Adrenal gland (tissue), 12 donors: ENCODE data around the gene PTPRN2. TPM values are rescaled to one million over a fixed set of nuclear protein-coding genes. Genes with fewer than 3 reads are reported as not detected.

Experiments
- DNase-seq, 7 donors: peaks; one replicate each; pipeline ENCODE4 v3.0.0-alpha.2; 2019 to 2020
- H3K27ac ChIP-seq, 5 donors: fragments of 200-600 bp; sonication (generic) in 4 of 5; 1 replicate in 3 of 5; 2 replicates in 2 of 5; pipeline versions ENCODE4 v1.5.1 to v1.8.0; 2016 to 2020; ENCODE audit warnings: mild to moderate bottlenecking in 1 of 5
- H3K27me3 ChIP-seq: fragments of 200-600 bp; 2 replicates; pipeline ENCODE4 v1.8.0; 2021
- H3K36me3 ChIP-seq, 2 donors: fragments of 200-600 bp; replicated peaks in 1 of 2; 1 replicate in 1 of 2; 2 replicates in 1 of 2; pipeline versions ENCODE4 v1.5.1 to v1.8.0; 2018 to 2022
- H3K4me1 ChIP-seq, 2 donors: fragments of 200-600 bp; replicated peaks in 1 of 2; 1 replicate in 1 of 2; 2 replicates in 1 of 2; pipeline versions ENCODE4 v1.5.1 to v1.8.0; 2018 to 2021
- H3K4me3 ChIP-seq, 4 donors: fragments of 200-600 bp; sonication (generic) in 3 of 4; one replicate each; pipeline ENCODE4 v1.5.1; 2016 to 2018
- H3K9me3 ChIP-seq, 3 donors: fragments of 200-600 bp; sonication (generic) in 1 of 3; replicated peaks in 1 of 3; 1 replicate in 2 of 3; 2 replicates in 1 of 3; pipeline versions ENCODE4 v1.5.1 to v1.8.0; 2016 to 2021
- CTCF ChIP-seq, 6 experiments: fragments of 450-650 bp in 4 of 6; fragments of 200-600 bp in 2 of 6; sonication (generic) in 1 of 6; IDR thresholded peaks; 1 replicate in 5 of 6; 2 replicates in 1 of 6; pipeline versions ENCODE4 v1.5.1 to v1.8.0; 2016 to 2021; ENCODE audit warnings: antibody characterized with exemption in 6 of 6, mild to moderate bottlenecking in 2 of 6, moderate library complexity in 1 of 6
- POLR2A ChIP-seq, 2 donors: fragments of 450-650 bp; IDR thresholded peaks; one replicate each; pipeline ENCODE4 v1.6.1; 2017; ENCODE audit warnings: antibody characterized with exemption in 2 of 2, mild to moderate bottlenecking in 2 of 2, moderate library complexity in 1 of 2
- WGBS, 4 donors: extraction: QIAGEN DNeasy Blood & Tissue Kit in 2 of 4; methylation state at CpG; one replicate each; pipeline versions ENCODE4 v1.1.5 to v1.1.7; 2013 to 2017; 5-methylcytosine and 5-hydroxymethylcytosine counted together
- intact Hi-C, 2 donors: fragments of 100-400 bp; cut with DNase I; formaldehyde crosslinking; loops; one replicate each; pipeline versions ENCODE4 v1.14.1 to v1.15.0; 2022 to 2023
- polyA plus RNA-seq, 3 donors: library from polyadenylated mRNA; stranded (reverse); fragments of 200-250 nt in 2 of 3; fragments of 350-450 nt in 1 of 3; fragmentation: Illumina TruSeq in 1 of 3; extraction: RNeasy Lipid Tissue Mini Kit (QIAGEN cat#74804) in 1 of 3; gene quantifications; one replicate each; pipeline ENCODE4 v1.2.3, GENCODE V29; 2013 to 2014
- total RNA-seq, 9 donors: library from RNA; depleted of rRNA in 4 of 9; stranded (reverse); fragments of >200 nt in 4 of 9; fragments of 120-200 nt in 1 of 9; fragmentation: NEBNext Ultra II Directional in 1 of 9; extraction: Animal tissue kit (Norgen Biotek cat#: 25700) in 1 of 9; gene quantifications; one replicate each; pipeline versions ENCODE4 v1.1.0 to v1.2.4, GENCODE V29; 2013 to 2023
- donor health status: healthy with polysubstance abuse.
- donor health status: Bipolar disorder and iron deficiency.
- donor health status: DM: yes; HTN: yes; CAD: no.
- donor health status: DM: no; HTN: no; CAD: no.
- donor health status: DM: no; HTN: no; CAD: no.
- donor health status: DM: yes; HTN: yes; CAD: no.

PTPRN2 gene
- total and polyA plus RNA-seq, 12 donors: 2.2 to 16.2 (median 3.4) TPM

DNA sequence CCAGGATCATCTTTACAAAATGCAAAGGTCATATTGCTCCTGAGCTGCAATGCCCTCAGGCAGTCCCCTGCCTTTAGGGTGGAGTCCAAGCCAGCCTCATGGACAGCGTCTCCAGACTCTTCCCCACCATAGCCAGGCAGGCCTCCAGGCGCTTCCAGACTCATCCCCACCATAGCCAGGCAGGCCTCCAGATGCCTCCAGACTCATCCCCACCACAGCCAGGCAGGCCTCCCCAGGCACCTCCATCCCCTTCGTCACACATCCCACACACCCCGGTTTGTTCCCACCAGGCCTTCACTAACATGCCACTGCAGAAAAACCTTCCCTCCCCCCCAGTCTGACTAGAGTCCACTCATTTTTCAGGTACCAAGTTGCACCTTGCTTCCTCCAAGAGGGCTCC, 70.1 kb downstream of the PTPRN2 start:
- Histone ChIP-seq H3K27me3 (no peaks in the 10 kb centered on the region), H3K9me3 (no peaks in the 10 kb centered on the region), H3K36me3 (no peaks in the 10 kb centered on the region), H3K27ac (no peak overlapping the region), H3K4me1 (no peaks in the 10 kb centered on the region), H3K4me3 (no peak overlapping the region)
- TF ChIP-seq CTCF (IDR thresholded peaks at IDR 0.05) (no peak), POLR2A (IDR thresholded peaks at IDR 0.05) (no peak)
- intact Hi-C loops: no loop called here
- DNase-seq: no peak
- WGBS, 4 donors: 85 to 91% (median 89%) methylated on average over 2 to 4 of the region's 4 CpGs

- no peaks in the 10 kb centered on the region for H3K36me3 ChIP-seq
- intact Hi-C loops: no loop called here
- no peaks in the 10 kb centered on the region for H3K9me3 ChIP-seq
- no peaks in the 10 kb centered on the region for H3K4me1 ChIP-seq
- no peak overlapping the region for H3K4me3 ChIP-seq
- H3K27me3 ChIP-seq: no peaks in the 10 kb centered on the region
- DNase-seq: no peak
- WGBS, 4 donors: 76 to 90% (median 86%) methylated on average over 7 to 11 of the region's 11 CpGs
- no peak for TF ChIP-seq CTCF (IDR thresholded peaks at IDR 0.05)
- H3K27ac ChIP-seq: no peak overlapping the region
These were observed 70.6 kb downstream of the PTPRN2 start for GRCh38 chr7:158517072-158517471.

- Histone ChIP-seq H3K9me3 (no peaks in the 10 kb centered on the region), H3K4me1 (no peaks in the 10 kb centered on the region), H3K36me3 (no peaks in the 10 kb centered on the region), H3K27ac (no peak overlapping the region), H3K4me3 (no peak overlapping the region), H3K27me3 (no peaks in the 10 kb centered on the region)
- no peak for DNase-seq
- 81 to 91% (median 87%) methylated on average over 2 of the region's 2 CpGs for WGBS, 4 donors
- intact Hi-C loops: no loop called here
- no peak for TF ChIP-seq POLR2A (IDR thresholded peaks at IDR 0.05)
- no peak for TF ChIP-seq CTCF (IDR thresholded peaks at IDR 0.05)
These were observed 71.1 kb downstream of the PTPRN2 start for GRCh38 chr7:158516524-158516923.

DNA sequence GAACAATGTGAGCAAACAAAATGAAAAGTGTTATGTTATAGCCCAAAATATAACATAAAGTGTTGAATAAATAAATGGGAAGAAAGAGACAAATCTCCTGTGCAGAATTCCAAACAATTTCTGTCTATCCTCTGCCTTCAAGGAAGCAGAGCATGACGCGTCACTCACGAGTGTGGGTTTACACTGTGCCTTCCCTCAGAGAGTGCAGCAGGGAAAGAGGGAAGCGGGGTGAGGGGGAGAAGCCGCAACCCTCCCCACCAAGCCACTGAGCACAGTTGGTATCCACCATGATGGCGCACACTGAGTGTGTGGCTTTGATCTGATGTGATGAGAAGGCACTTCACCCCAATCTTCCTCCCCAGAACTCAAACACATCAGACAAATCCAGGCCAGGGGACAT, 74.8 kb downstream of the PTPRN2 start:
- no peaks in the 10 kb centered on the region for H3K27me3 ChIP-seq
- no peak for DNase-seq
- no peaks in the 10 kb centered on the region for H3K36me3 ChIP-seq
- H3K27ac ChIP-seq: no peak overlapping the region
- TF ChIP-seq CTCF (IDR thresholded peaks at IDR 0.05): no peak
- no peak for TF ChIP-seq POLR2A (IDR thresholded peaks at IDR 0.05)
- WGBS, 4 donors: 85 to 90% (median 89%) methylated on average over 5 to 6 of the region's 6 CpGs
- H3K9me3 ChIP-seq: no peaks in the 10 kb centered on the region
- H3K4me1 ChIP-seq: no peaks in the 10 kb centered on the region
- no peak overlapping the region for H3K4me3 ChIP-seq
- intact Hi-C loops: no loop called here
